Liver (tissue), 9 donors: Measurements from ENCODE around the gene CACNA1I. TPM values are rescaled to one million over a fixed set of nuclear protein-coding genes. Genes with fewer than 3 reads are reported as not detected.

Experiments
- DNase-seq: peaks from one replicate; pipeline ENCODE4 v3.0.0-alpha.2; 2017; ENCODE audit warnings: low spot score
- H3K27ac ChIP-seq, 2 donors: one replicate each; pipeline ENCODE4 v1.7.0; 2013; ENCODE audit warnings: inconsistent platforms in 2 of 2, low read length in 2 of 2, control low read depth in 1 of 2, low read depth in 1 of 2, mild to moderate bottlenecking in 1 of 2
- H3K27me3 ChIP-seq, 4 donors: one replicate each; pipeline versions ENCODE4 v1.6.1 to v1.7.0; 2013; ENCODE audit warnings: low read length in 3 of 4, inconsistent platforms in 1 of 4, mild to moderate bottlenecking in 1 of 4, moderate library complexity in 1 of 4; ENCODE audit not compliant: control insufficient read depth in 4 of 4, insufficient read depth in 4 of 4
- H3K36me3 ChIP-seq, 4 donors: one replicate each; pipeline versions ENCODE4 v1.6.1 to v1.7.0; 2013; ENCODE audit warnings: low read length in 3 of 4, mild to moderate bottlenecking in 3 of 4, low read depth in 1 of 4, moderate library complexity in 1 of 4; ENCODE audit not compliant: control insufficient read depth in 4 of 4, insufficient read depth in 3 of 4
- H3K4me1 ChIP-seq, 4 donors: one replicate each; pipeline versions ENCODE4 v1.6.1 to v1.7.0; 2013; ENCODE audit warnings: low read length in 3 of 4, mild to moderate bottlenecking in 3 of 4, moderate library complexity in 1 of 4; ENCODE audit not compliant: control insufficient read depth in 4 of 4, insufficient read depth in 4 of 4
- H3K4me3 ChIP-seq, 3 donors: one replicate each; pipeline versions ENCODE4 v1.6.1 to v1.7.0; 2013; ENCODE audit warnings: low read length in 3 of 3, control low read depth in 1 of 3, low read depth in 1 of 3, mild to moderate bottlenecking in 1 of 3
- H3K9ac ChIP-seq, 2 donors: one replicate each; pipeline ENCODE4 v1.7.0; 2013; ENCODE audit warnings: low read length in 2 of 2, mild to moderate bottlenecking in 2 of 2, moderate library complexity in 2 of 2, control low read depth in 1 of 2, low read depth in 1 of 2
- H3K9me3 ChIP-seq, 4 donors: one replicate each; pipeline versions ENCODE4 v1.6.1 to v1.7.0; 2013; ENCODE audit warnings: low read length in 3 of 4; ENCODE audit not compliant: control insufficient read depth in 4 of 4
- ATF3 ChIP-seq: IDR thresholded peaks from 2 replicates; pipeline ENCODE4 v1.6.1; 2016; ENCODE audit warnings: antibody characterized with exemption
- EGR1 ChIP-seq, 2 donors: IDR thresholded peaks; 2 replicates each; pipeline ENCODE4 v1.6.1; 2016 to 2018; ENCODE audit warnings: antibody characterized with exemption in 2 of 2, low read depth in 2 of 2
- FOXA1 ChIP-seq: IDR thresholded peaks from 2 replicates; pipeline ENCODE4 v1.6.1; 2016; ENCODE audit warnings: antibody characterized with exemption
- FOXA2 ChIP-seq: IDR thresholded peaks from 2 replicates; pipeline ENCODE4 v1.6.1; 2016; ENCODE audit warnings: antibody characterized with exemption
- GABPA ChIP-seq, 2 donors: IDR thresholded peaks in 1 of 2; conservative IDR thresholded peaks in 1 of 2; 2 replicates each; pipeline ENCODE4 v1.6.1; 2016; ENCODE audit warnings: antibody characterized with exemption in 2 of 2, mild to moderate bottlenecking in 1 of 2, moderate library complexity in 1 of 2
- HNF4A ChIP-seq, 2 donors: conservative IDR thresholded peaks; 2 replicates each; pipeline ENCODE4 v1.6.1; 2016; ENCODE audit warnings: antibody characterized with exemption in 2 of 2, mild to moderate bottlenecking in 2 of 2
- HNF4G ChIP-seq: IDR thresholded peaks from 2 replicates; pipeline ENCODE4 v1.6.1; 2016; ENCODE audit warnings: antibody characterized with exemption
- JUND ChIP-seq, 2 donors: IDR thresholded peaks; 2 replicates each; pipeline ENCODE4 v1.6.1; 2016; ENCODE audit warnings: antibody characterized with exemption in 2 of 2
- MAX ChIP-seq: IDR thresholded peaks from 2 replicates; pipeline ENCODE4 v1.6.1; 2016; ENCODE audit warnings: antibody characterized with exemption
- NR2F2 ChIP-seq: IDR thresholded peaks from 2 replicates; pipeline ENCODE4 v1.6.1; 2016; ENCODE audit warnings: antibody characterized with exemption
- RAD21 ChIP-seq, 2 donors: IDR thresholded peaks; 2 replicates each; pipeline ENCODE4 v1.6.1; 2016; ENCODE audit warnings: antibody characterized with exemption in 2 of 2, mild to moderate bottlenecking in 2 of 2
- REST ChIP-seq: IDR thresholded peaks from 2 replicates; pipeline ENCODE4 v1.6.1; 2016; ENCODE audit warnings: antibody characterized with exemption, mild to moderate bottlenecking
- RXRA ChIP-seq, 2 donors: IDR thresholded peaks; 2 replicates each; pipeline ENCODE4 v1.6.1; 2017 to 2018; ENCODE audit warnings: antibody characterized with exemption in 2 of 2, mild to moderate bottlenecking in 1 of 2
- SP1 ChIP-seq: IDR thresholded peaks from 2 replicates; pipeline ENCODE4 v1.6.1; 2018; ENCODE audit warnings: antibody characterized with exemption, mild to moderate bottlenecking
- TAF1 ChIP-seq: conservative IDR thresholded peaks from 2 replicates; pipeline ENCODE4 v1.6.1; 2016; ENCODE audit warnings: antibody characterized with exemption, mild to moderate bottlenecking
- YY1 ChIP-seq: IDR thresholded peaks from 2 replicates; pipeline ENCODE4 v1.6.1; 2016; ENCODE audit warnings: antibody characterized with exemption, mild to moderate bottlenecking
- ZBTB33 ChIP-seq: IDR thresholded peaks from 2 replicates; pipeline ENCODE4 v1.6.1; 2016; ENCODE audit warnings: antibody characterized with exemption
- WGBS: extraction: QIAGEN DNeasy Blood & Tissue Kit; methylation state at CpG from one replicate; pipeline ENCODE4 v1.1.7; 2013; 5-methylcytosine and 5-hydroxymethylcytosine counted together
- polyA plus RNA-seq, 2 donors: library from polyadenylated mRNA; stranded (reverse) in 1 of 2; unstranded in 1 of 2; fragments of 200-250 nt in 1 of 2; fragments of >200 nt in 1 of 2; fragmentation: Nextera tagmentation in 1 of 2; extraction: Ambion mirVana in 1 of 2; gene quantifications; one replicate each; pipeline versions ENCODE4 v1.2.1 to v1.2.3, GENCODE V29; 2013 to 2015
- total RNA-seq, 2 donors: library from RNA; depleted of rRNA; stranded (reverse); fragments of >200 nt; gene quantifications; one replicate each; pipeline ENCODE4 v1.2.3, GENCODE V29; 2014
- TF ChIP-seq, protein P1 (sequence below): fragments of 150-350 bp; IDR thresholded peaks from 2 replicates; pipeline ENCODE4 v1.5.1; 2017; ENCODE audit warnings: improper control_type of control experiment, low read depth, low read length; ENCODE audit not compliant: missing input control
- donor health status: healthy.
- donor health status: healthy.
- donor health status: healthy.
- donor health status: healthy.
- donor health status: healthy.

The CACNA1I gene
- total and polyA plus RNA-seq, 4 donors: under 0.01 to 0.14 (median 0.01) TPM; not detected in 1

GRCh38 chr22:39593931-39594285 lies 23.4 kb downstream of the CACNA1I start:
- 54% methylated on average over 6 of the region's 6 CpGs for WGBS
- peaks cover 0 to 4% (median 0%) of the 10 kb centered on the region in 4 donors for H3K27me3 ChIP-seq

DNA sequence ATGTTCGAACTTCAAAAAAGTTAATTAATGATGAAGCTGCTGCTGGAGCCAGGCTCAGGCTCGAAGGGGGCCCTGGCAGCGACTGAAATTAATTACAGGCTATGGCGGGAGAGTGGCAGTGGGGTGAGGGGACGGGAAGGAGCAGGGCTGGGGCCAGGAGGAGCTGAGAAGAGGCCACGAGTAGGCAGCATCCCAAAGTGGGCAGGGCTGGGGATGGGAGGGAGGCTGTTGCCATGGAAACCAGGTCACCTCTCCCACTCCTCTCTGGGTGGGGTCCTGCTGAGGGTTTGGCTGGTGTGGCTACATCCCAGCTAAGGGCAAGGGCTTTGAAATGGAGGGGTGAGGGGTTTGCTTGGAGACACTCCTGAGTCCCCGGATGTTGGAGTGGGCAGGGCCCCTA lies 23.9 kb downstream of the CACNA1I start:
- no peak overlapping the region for H3K27ac ChIP-seq
- H3K27me3 ChIP-seq: peaks cover 0 to 4% (median 0%) of the 10 kb centered on the region in 4 donors
- H3K9ac ChIP-seq: no peak overlapping the region
- H3K4me3 ChIP-seq: no peak overlapping the region
- peaks cover 0 to 2% (median 0%) of the 10 kb centered on the region in 4 donors for H3K4me1 ChIP-seq
- DNase-seq: no peak
- TF ChIP-seq REST: no peak
- no peak for TF ChIP-seq YY1
- TF ChIP-seq RAD21 (IDR thresholded peaks at IDR 0.05): no peak
- TF ChIP-seq, protein P1, sequence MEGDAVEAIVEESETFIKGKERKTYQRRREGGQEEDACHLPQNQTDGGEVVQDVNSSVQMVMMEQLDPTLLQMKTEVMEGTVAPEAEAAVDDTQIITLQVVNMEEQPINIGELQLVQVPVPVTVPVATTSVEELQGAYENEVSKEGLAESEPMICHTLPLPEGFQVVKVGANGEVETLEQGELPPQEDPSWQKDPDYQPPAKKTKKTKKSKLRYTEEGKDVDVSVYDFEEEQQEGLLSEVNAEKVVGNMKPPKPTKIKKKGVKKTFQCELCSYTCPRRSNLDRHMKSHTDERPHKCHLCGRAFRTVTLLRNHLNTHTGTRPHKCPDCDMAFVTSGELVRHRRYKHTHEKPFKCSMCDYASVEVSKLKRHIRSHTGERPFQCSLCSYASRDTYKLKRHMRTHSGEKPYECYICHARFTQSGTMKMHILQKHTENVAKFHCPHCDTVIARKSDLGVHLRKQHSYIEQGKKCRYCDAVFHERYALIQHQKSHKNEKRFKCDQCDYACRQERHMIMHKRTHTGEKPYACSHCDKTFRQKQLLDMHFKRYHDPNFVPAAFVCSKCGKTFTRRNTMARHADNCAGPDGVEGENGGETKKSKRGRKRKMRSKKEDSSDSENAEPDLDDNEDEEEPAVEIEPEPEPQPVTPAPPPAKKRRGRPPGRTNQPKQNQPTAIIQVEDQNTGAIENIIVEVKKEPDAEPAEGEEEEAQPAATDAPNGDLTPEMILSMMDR: no peak
- TF ChIP-seq GABPA (IDR thresholded peaks at IDR 0.05 in 1 of 2, conservative IDR thresholded peaks at IDR 0.05 in 1 of 2): no peak
- TF ChIP-seq HNF4A (conservative IDR thresholded peaks at IDR 0.05): no peak
- no peak for TF ChIP-seq TAF1
- TF ChIP-seq ZBTB33: no peak
- TF ChIP-seq ATF3: no peak
- no peak for TF ChIP-seq EGR1 (IDR thresholded peaks at IDR 0.05; ENCODE audit: low read depth in 2 of 2)
- no peak for TF ChIP-seq SP1
- no peak for TF ChIP-seq HNF4G
- no peak for TF ChIP-seq FOXA2
- no peak for TF ChIP-seq JUND (IDR thresholded peaks at IDR 0.05)
- TF ChIP-seq NR2F2: no peak
- no peak for TF ChIP-seq MAX
- H3K9me3 ChIP-seq: no peaks in the 10 kb centered on the region
- WGBS: 43% methylated on average over 7 of the region's 7 CpGs
- no peaks in the 10 kb centered on the region for H3K36me3 ChIP-seq

More at GRCh38 chr22:39593931-39594285, 23.4 kb downstream of the CACNA1I start:
- no peak for DNase-seq
- Histone ChIP-seq H3K9ac (no peak overlapping the region), H3K4me3 (no peak overlapping the region), H3K36me3 (no peaks in the 10 kb centered on the region), H3K27ac (no peak overlapping the region), H3K4me1 (peaks cover 0 to 2% (median 0%) of the 10 kb centered on the region in 4 donors), H3K9me3 (no peaks in the 10 kb centered on the region)
- no peak for TF ChIP-seq RAD21 (IDR thresholded peaks at IDR 0.05)
- TF ChIP-seq, protein P1: no peak
- TF ChIP-seq FOXA2: no peak
- TF ChIP-seq EGR1 (IDR thresholded peaks at IDR 0.05; ENCODE audit: low read depth in 2 of 2): no peak
- TF ChIP-seq JUND (IDR thresholded peaks at IDR 0.05): no peak
- no peak for TF ChIP-seq RXRA (IDR thresholded peaks at IDR 0.05)
- no peak for TF ChIP-seq GABPA (IDR thresholded peaks at IDR 0.05 in 1 of 2, conservative IDR thresholded peaks at IDR 0.05 in 1 of 2)
- TF ChIP-seq MAX: no peak
- TF ChIP-seq HNF4G: no peak
- TF ChIP-seq FOXA1: no peak
- TF ChIP-seq HNF4A (conservative IDR thresholded peaks at IDR 0.05): no peak
- no peak for TF ChIP-seq SP1
